ENCODE measurements around the gene YRDC. TPM values are rescaled to one million over a fixed set of nuclear protein-coding genes. Genes with fewer than 3 reads are reported as not detected.

YRDC gene
- total and polyA plus RNA-seq, 2 of the 13 experiments (the other 11 are each of a cell fraction or from before 2014, with no cell fraction given), result 27.5 to 29.2 TPM

DNA sequence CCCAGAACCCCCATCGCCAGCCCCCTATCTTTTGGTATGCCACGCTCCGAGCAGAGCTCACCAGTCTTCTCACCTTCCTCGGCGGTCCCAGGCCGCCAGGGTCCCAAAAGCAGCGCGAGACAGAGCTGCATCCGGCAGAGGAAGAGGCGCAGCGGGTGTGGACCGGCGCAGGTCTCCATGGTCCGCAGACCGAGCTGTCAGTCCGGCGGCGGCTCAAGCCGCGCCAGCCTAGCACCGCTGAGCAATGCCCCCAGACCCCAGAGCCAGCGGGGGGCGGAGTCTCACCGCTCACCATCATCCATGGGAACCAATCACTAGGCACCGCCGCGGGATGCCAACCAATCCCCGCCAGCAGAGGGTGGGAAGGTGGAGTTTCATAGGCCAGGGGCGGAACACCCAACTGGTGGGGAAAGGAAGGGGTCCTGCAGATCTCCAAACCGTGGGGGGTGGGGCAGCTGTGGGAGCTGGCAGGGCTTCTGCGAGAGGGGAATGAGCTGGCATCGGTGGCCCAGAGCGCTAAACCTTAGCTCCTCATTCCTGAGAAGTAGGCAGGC, 43.0 kb downstream of the YRDC start, which contains the start of gene EPHA10:
TSS of gene EPHA10 (minus strand) at position 233 of the 554 bp plus-strand sequence. CDS start at position 179, 54 bp downstream.
- ChIA-PET POLR2A (interaction anchor here (1.6 kb wide), 1 partner anchor 75 kb away, joined by 5 read pairs; a partner anchor contains a TSS), CTCF (ENCODE audit: low intra/inter-chr PET ratio, low total read pairs) (no interaction called here)
- in situ Hi-C loops (cut with HindIII; ENCODE audit: extremely low pct_ligation_motif_present, low pct_unique_long_range_greater_than_20kb), result no loop called here
- H3K4me1 ChIP-seq (ENCODE audit: insufficient read depth, low read length), result peaks cover 6% of the 10 kb centered on the region; the same call in 1 of the 2 replicates
- no peaks in the 10 kb centered on the region for H4K20me1 ChIP-seq (ENCODE audit: insufficient read depth, low read length)
- intact Hi-C loops (cut with micrococcal nuclease; ENCODE audit: unreplicated experiment), result no loop called here
- no peaks in the 10 kb centered on the region for H3K9me3 ChIP-seq (ENCODE audit: low read length)
- H3K4me2 ChIP-seq (ENCODE audit: low read depth, low read length), result peak within 1 kb of the TSS; percentile 45
- DNase-seq (ENCODE audit: low spot score), result no peak
- no peak for FAIRE-seq
- H3K9ac ChIP-seq (ENCODE audit: insufficient read depth, low read depth, low read length), result no peak within 1 kb of the TSS
- peak within 1 kb of the TSS in 1 of 3 experiments; percentile 2; a peak in 1 of 6 replicates for H3K4me3 ChIP-seq (replicated peaks in 1 of 3; ENCODE audit: insufficient read depth in 1 of 3, low read depth in 2 of 3, low read length in 3 of 3)
- H2AFZ ChIP-seq (ENCODE audit: low read length), result no peak within 1 kb of the TSS
- no peaks in the 10 kb centered on the region for H3K36me3 ChIP-seq (replicated peaks in 1 of 2; ENCODE audit: control insufficient read depth in 1 of 2, insufficient read depth in 2 of 2, low read length in 2 of 2)
- ATAC-seq, result no peak
- TF ChIP-seq ZNF350 (CRISPR knock-in tag; IDR thresholded peaks at IDR 0.05; ENCODE audit: borderline replicate concordance, low read depth), result no peak
- TF ChIP-seq ELF4 (CRISPR knock-in tag; IDR thresholded peaks at IDR 0.05; ENCODE audit: borderline replicate concordance), result no peak
- no peak for TF ChIP-seq POLR2G (IDR thresholded peaks at IDR 0.05; ENCODE audit: low read depth, low read length)
- no peak for TF ChIP-seq ZNF629 (CRISPR knock-in tag; conservative IDR thresholded peaks at IDR 0.05)
- no peak for TF ChIP-seq NPAS2 (CRISPR knock-in tag; IDR thresholded peaks at IDR 0.05; ENCODE audit: borderline replicate concordance)
- no peak for TF ChIP-seq ZBTB20 (CRISPR knock-in tag; IDR thresholded peaks at IDR 0.05; ENCODE audit: borderline replicate concordance, low read depth)
- TF ChIP-seq, protein P1, sequence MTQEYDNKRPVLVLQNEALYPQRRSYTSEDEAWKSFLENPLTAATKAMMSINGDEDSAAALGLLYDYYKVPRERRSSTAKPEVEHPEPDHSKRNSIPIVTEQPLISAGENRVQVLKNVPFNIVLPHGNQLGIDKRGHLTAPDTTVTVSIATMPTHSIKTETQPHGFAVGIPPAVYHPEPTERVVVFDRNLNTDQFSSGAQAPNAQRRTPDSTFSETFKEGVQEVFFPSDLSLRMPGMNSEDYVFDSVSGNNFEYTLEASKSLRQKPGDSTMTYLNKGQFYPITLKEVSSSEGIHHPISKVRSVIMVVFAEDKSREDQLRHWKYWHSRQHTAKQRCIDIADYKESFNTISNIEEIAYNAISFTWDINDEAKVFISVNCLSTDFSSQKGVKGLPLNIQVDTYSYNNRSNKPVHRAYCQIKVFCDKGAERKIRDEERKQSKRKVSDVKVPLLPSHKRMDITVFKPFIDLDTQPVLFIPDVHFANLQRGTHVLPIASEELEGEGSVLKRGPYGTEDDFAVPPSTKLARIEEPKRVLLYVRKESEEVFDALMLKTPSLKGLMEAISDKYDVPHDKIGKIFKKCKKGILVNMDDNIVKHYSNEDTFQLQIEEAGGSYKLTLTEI (CRISPR knock-in tag; conservative IDR thresholded peaks at IDR 0.05), result no peak
- no peak for TF ChIP-seq BORCS8-MEF2B (CRISPR knock-in tag; IDR thresholded peaks at IDR 0.05)
- TF ChIP-seq, protein P2, sequence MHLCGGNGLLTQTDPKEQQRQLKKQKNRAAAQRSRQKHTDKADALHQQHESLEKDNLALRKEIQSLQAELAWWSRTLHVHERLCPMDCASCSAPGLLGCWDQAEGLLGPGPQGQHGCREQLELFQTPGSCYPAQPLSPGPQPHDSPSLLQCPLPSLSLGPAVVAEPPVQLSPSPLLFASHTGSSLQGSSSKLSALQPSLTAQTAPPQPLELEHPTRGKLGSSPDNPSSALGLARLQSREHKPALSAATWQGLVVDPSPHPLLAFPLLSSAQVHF (CRISPR knock-in tag; IDR thresholded peaks at IDR 0.05), result no peak
- no peak for TF ChIP-seq ZNF564 (CRISPR knock-in tag; IDR thresholded peaks at IDR 0.05)
- TF ChIP-seq REPIN1 (CRISPR knock-in tag; IDR thresholded peaks at IDR 0.05; ENCODE audit: borderline replicate concordance, low read depth), result no peak
- no peak for TF ChIP-seq ESRRA (CRISPR knock-in tag; IDR thresholded peaks at IDR 0.05; ENCODE audit: low read depth)
- TF ChIP-seq, protein P3, sequence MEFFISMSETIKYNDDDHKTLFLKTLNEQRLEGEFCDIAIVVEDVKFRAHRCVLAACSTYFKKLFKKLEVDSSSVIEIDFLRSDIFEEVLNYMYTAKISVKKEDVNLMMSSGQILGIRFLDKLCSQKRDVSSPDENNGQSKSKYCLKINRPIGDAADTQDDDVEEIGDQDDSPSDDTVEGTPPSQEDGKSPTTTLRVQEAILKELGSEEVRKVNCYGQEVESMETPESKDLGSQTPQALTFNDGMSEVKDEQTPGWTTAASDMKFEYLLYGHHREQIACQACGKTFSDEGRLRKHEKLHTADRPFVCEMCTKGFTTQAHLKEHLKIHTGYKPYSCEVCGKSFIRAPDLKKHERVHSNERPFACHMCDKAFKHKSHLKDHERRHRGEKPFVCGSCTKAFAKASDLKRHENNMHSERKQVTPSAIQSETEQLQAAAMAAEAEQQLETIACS (CRISPR knock-in tag; IDR thresholded peaks at IDR 0.05), result no peak
- TF ChIP-seq, protein P4, sequence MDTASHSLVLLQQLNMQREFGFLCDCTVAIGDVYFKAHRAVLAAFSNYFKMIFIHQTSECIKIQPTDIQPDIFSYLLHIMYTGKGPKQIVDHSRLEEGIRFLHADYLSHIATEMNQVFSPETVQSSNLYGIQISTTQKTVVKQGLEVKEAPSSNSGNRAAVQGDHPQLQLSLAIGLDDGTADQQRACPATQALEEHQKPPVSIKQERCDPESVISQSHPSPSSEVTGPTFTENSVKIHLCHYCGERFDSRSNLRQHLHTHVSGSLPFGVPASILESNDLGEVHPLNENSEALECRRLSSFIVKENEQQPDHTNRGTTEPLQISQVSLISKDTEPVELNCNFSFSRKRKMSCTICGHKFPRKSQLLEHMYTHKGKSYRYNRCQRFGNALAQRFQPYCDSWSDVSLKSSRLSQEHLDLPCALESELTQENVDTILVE (CRISPR knock-in tag; IDR thresholded peaks at IDR 0.05), result no peak
- no peak for TF ChIP-seq LCORL (IDR thresholded peaks at IDR 0.05)
- no peak for TF ChIP-seq LCORL (CRISPR knock-in tag; IDR thresholded peaks at IDR 0.05)
- H3K79me2 ChIP-seq (ENCODE audit: insufficient read depth, low read length), result no peaks in the 10 kb centered on the region
- H3K27me3 ChIP-seq (ENCODE audit: control insufficient read depth in 1 of 2, insufficient read depth in 2 of 2, low read length in 2 of 2), result peaks cover 0 to 45% of the 10 kb centered on the region in 2 experiments; a peak in 4 of 5 replicates
- H3K27ac ChIP-seq (ENCODE audit: extremely low read length, insufficient read depth, low read length), result no peak within 1 kb of the TSS
- WGBS (ENCODE audit: low lambda C conversion rate), result 45% methylated on average over 17 of the region's 33 CpGs
- BruUV-seq (replicated peaks), result no TSS peak

All from HepG2 (cell line).